Astrocyte of the cerebellum (primary cell): ENCODE measurements around the gene TEX48.

Source experiments
- DNase-seq: peaks from one replicate; pipeline ENCODE4 v3.0.0-alpha.2; 2011; ENCODE audit warnings: low read depth
- H3K4me3 ChIP-seq: 2 replicates; pipeline ENCODE4 v1.5.1; 2011; ENCODE audit warnings: mild to moderate bottlenecking, low read depth, low read length, moderate library complexity
- in situ Hi-C: cut with HindIII; loops from 2 replicates; pipeline ENCODE4 v1.10.0; 2017; ENCODE audit warnings: low sequenced_read_pairs
- TF ChIP-seq, protein P1 (sequence below): IDR thresholded peaks from 2 replicates; pipeline ENCODE4 v1.5.1; 2012; ENCODE audit warnings: low read length, low read depth, moderate library complexity, mild to moderate bottlenecking; ENCODE audit errors: missing control alignments

TEX48 gene

DNA sequence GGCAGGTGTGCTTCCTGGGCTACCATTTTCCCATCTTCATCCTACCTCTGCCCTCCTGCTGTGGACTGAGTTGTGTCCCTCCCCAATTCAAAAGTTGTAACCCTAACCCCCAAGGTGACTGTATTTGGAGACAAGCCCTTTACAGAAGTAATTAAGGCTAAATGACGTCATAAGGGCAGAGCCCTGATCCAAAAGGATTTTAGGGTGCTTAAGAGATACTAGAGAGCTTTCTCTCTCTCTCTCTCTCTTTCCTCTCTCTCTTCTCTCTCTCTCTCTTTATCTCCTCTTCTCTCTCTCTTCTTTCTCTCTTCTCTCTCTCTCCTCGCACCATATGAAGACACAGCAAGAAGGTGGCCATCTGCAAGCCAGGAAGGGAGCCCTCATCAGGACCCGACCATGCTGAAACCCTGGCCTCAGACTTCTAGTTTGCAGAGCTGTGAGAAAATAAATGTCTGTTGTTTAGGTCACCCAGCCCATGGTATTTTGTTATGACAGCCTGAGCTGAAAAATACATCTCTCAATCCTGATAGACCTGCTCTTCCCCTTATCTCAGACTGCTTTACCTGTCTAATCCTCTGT, 36.0 kb upstream of the TEX48 start:
- TF ChIP-seq, protein P1, sequence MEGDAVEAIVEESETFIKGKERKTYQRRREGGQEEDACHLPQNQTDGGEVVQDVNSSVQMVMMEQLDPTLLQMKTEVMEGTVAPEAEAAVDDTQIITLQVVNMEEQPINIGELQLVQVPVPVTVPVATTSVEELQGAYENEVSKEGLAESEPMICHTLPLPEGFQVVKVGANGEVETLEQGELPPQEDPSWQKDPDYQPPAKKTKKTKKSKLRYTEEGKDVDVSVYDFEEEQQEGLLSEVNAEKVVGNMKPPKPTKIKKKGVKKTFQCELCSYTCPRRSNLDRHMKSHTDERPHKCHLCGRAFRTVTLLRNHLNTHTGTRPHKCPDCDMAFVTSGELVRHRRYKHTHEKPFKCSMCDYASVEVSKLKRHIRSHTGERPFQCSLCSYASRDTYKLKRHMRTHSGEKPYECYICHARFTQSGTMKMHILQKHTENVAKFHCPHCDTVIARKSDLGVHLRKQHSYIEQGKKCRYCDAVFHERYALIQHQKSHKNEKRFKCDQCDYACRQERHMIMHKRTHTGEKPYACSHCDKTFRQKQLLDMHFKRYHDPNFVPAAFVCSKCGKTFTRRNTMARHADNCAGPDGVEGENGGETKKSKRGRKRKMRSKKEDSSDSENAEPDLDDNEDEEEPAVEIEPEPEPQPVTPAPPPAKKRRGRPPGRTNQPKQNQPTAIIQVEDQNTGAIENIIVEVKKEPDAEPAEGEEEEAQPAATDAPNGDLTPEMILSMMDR: no peak
- in situ Hi-C loops: no loop called here
- no peak overlapping the region for H3K4me3 ChIP-seq
- no peak for DNase-seq

DNA sequence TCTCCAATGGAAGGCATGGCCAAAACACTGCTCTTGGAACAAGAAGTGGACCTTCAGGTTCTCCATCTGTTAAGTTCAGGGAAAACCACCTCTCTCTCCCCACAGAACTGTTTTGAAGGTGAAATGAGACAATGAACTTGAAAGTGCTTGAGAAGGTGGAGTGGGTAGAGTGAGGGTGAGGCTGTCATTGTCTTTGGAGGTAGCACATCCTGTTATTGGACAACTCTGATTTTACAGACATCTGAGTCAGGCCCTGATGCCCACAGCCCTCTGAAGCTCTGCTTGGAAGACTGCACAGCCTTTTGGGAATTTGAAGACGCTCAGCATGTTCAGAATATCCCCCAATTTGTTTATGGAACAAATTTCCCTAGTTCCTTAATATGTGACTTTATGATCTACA, 27.6 kb upstream of the TEX48 start:
- in situ Hi-C loops: no loop called here
- TF ChIP-seq, protein P1: no peak
- H3K4me3 ChIP-seq: no peak overlapping the region
- no peak for DNase-seq

DNA sequence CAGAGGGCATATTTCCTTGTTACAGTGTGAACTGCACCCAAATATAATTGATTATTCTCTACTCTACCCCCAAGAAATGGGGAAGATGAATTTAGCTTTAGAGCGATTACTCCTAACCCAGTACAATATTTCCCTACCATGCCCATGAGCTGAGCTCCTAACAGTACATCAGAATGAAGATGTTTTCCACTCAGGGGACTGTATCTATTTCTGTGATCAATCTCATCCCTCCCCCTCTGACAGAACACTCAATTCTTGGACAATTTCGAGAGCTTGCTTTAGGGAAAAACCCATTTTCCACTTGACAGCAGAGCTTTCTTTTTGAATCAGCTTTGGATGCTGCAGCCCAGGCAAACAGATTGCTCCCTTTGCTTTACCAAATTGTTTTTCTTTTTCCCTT, 24.7 kb upstream of the TEX48 start:
- no peak for DNase-seq
- in situ Hi-C loops: no loop called here
- H3K4me3 ChIP-seq: no peak overlapping the region
- TF ChIP-seq, protein P1: no peak

DNA sequence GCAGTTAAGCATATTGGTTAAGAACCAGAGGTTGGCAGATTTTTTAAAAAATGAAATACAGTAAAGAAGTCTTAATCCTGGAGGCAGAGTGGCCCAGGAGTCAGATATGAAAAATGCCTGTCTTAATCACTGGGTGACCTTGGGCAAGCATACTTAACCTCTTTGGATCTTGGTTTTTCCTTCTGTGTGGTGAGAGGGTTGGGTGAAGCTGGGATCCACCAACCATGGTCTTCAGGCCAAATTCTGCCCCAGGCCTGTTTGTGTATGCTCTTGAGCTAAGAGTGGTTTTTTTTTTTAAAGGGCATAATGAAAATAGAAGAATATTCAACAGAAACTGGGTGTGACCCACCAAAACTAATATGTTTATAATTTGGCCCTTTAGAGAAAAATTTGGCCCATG, 20.0 kb upstream of the TEX48 start:
- TF ChIP-seq, protein P1: no peak
- DNase-seq: no peak
- in situ Hi-C loops: no loop called here
- no peak overlapping the region for H3K4me3 ChIP-seq

DNA sequence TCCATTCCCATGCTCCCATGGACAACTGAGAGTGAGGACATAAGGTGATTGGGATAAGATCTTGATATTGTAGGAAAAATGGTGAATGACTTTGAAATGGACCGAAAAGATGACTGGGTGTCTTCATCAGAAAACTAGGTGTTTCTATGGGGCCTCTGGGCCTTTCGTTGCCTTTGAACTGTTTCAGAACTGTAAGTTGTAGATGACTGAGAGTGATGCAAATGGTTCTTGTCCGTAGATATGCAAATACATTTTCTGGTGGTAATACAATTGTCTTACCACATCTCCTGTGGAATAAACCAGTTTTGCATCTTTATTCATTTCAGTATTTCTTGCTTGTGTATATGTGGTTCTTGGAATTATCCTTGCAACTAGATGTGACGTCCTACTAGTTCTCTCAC, 16.0 kb upstream of the TEX48 start:
- in situ Hi-C loops: no loop called here
- no peak overlapping the region for H3K4me3 ChIP-seq
- no peak for DNase-seq
- TF ChIP-seq, protein P1: no peak

DNA sequence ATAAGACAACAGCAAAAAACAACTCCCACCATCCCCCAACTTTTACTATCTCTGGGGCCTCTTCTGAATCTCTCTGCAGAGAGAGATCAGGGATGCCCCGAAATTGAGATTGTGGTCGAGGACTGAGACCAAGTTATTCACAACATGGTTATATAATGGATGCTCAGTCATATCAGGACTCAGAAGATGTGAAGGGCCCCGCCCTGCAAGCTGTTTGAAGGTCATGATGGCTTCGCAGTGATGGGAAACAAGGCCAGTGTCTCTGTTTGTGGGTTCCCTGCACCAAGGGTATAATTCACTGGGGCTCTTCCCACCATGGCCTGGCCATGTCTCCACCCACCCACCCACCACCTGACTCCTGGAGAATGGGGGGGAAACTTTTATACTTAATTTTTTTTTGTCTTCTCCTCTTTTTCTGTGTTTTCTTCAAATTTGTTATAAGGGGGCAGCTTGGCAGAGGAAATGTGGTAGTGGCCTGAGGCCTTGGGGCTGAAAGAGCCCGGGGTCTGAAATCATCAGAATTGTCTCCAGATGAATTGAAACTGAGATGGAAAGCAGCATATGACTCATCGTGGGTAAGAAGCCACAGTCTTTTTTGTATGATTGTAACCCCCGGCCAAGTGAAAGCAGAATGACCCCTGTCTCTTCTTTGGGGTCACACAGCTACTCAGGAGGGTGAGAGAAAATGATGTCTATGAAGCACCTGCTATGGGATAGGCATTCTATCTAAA, 15.0 kb upstream of the TEX48 start:
- DNase-seq: no peak
- TF ChIP-seq, protein P1: no peak
- in situ Hi-C loops: no loop called here
- no peak overlapping the region for H3K4me3 ChIP-seq
